Fibroblast of skin of scalp (primary cell): Measurements from ENCODE around the gene ZNF641. TPM values are rescaled to one million over a fixed set of nuclear protein-coding genes. Genes with fewer than 3 reads are reported as not detected.

ENCODE experiments used
- DNase-seq: peaks from one replicate; pipeline ENCODE4 v3.0.0-alpha.2; 2013
- polyA plus RNA-seq, 2 experiments: library from polyadenylated mRNA; unstranded; fragments of 120-200 nt; gene quantifications; one replicate each; pipeline ENCODE4 v1.2.1, GENCODE V29; 2013; ENCODE audit not compliant: insufficient read length in 2 of 2

ZNF641 gene
- polyA plus RNA-seq (2013, experiment 1 of 2; ENCODE audit: insufficient read length): 5.5 TPM
- 6.2 TPM for polyA plus RNA-seq (2013, experiment 2 of 2; ENCODE audit: insufficient read length)

DNA sequence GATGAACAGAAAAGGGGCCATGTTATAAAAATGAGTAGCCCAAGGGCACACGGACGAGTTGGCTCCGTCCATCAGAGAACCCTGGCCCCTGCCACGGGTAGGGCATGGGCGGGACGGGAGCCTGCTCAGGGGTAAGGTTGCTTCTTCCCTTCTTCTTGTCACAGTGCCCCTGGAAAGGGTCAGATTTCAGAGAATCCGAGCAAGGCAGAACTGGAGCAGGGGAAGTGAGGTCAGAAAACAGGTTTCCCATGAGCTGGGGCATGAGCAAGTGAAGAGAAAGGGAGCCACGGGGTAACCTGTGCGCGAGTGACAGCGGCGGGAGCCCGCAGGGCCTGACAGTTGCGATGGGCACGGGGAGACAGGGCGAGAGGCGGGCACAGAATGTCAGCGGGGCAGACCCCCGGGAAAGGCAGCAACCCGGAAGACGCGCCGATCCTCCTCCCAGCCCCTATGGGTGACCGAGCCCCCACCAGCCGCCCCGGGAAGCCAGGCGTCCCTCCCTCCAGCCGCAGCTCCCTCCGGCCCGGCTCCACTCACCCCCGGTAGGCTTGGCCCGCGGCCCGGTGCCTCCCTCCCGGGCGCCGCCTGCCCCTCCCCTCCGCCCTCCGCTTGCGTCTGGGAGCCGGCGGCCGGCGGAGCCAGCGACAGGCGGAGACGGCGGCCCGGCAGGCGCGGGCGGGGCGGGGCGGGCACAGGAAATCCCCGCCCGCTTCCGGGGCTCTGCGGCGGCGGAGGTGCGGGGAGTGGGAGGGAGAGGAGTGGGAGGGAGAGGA is at the start of gene ZNF641:
Gene ZNF641 (minus strand): TSS at position 671 of the 773 bp plus-strand sequence. CDS start 2,829 bp downstream, outside the sequence.
- DNase-seq: peak; percentile 78

- no peak for DNase-seq
Observed at GRCh38 chr12:48390026-48390425, 39.3 kb upstream of the ZNF641 start.

DNA sequence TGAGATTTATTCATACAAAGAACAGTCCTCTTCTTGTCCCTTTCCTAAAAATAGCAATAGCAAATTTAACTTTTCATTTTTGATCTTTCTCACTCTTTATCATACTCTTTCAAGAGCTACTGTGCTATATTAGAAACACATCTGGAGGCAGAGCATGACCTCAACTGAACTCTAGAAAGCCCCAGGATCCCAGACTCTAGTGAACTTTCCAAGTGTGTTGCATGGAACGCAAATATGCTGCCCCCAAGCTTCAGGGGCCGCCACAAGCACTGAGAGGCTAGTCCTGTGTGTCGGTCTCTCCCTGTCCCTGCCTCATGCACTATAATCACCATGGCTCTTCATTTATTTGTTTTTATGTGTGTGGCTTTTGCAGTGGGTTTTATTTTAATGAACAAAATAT is 38.7 kb upstream of the ZNF641 start:
- no peak for DNase-seq

DNA sequence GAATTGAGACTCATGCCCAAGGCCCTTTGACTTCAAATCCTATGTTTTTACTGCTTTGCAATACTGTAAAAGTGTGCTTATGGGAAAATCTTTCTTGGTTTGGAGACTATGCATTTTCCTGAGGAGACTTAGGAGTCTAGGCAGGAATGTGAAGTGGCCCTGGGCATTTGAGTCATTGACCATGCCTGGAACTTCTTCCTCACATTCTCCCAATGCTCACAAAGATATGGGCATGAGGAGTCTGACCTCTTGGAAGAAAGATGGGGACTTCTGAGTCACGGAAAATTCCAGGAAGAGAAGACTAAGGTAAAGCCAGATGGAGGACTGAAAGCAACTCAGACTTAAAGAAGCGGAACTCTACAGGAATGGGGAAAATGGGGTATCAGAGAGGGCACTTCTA is 38.2 kb upstream of the ZNF641 start:
- DNase-seq: no peak

DNA sequence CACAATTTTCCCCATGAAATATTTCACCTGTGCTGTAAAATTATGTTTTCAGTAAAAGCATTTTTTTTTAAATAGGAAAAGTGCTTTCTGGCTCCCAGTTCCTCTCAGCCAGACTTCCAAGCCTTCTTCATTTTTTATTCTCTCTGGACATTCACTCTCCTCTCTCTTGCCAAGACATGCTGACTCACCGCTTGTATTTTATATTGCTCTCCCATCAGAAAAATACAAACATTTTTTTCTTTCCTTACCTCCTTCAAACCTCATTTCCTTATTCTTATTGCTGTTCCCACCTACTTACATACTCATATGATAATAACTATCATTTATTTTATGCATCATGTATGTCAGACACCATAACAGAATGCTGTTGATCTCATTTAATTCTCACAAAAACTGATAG is 37.7 kb upstream of the ZNF641 start:
- no peak for DNase-seq

- DNase-seq: no peak
Observed at GRCh38 chr12:48380596-48380995, 29.9 kb upstream of the ZNF641 start.

DNA sequence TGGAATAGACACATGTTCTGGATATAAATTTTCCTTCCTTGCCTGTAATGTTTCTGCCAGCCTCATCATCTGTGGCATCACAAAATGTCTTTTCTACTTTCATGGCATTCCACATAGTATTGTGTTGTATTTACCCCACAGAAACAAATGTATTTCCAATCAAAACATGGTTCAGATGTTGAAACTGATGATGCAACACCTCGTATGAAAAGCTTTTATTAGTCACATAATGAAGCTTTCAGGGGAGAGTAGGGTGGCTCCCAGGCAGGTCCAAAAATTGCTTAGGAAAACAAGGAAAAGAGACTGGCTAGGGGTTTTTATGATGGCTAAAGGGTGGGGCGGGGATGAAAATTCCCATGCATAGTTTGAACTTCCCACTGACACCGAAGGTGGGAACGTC is 29.1 kb upstream of the ZNF641 start:
- DNase-seq: no peak

DNA sequence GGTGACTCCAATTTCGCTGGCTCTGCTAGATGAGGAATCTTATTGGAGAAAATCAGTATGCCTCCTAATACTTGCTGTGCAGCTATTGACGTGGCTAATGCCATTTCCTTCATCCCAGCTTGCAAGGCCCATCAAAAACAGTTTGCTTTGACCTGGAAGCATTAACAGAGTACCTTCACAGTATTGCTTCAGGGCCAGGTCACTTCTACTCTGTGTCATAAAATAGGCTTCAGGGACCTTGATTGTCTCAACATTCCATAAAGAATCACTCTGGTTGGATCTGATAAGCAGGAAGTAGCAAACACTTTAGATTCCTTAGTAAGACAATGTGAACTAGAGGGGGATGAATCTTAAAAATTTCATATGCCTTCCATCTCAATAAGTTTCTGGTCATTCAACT is 26.9 kb upstream of the ZNF641 start:
- DNase-seq: no peak

DNA sequence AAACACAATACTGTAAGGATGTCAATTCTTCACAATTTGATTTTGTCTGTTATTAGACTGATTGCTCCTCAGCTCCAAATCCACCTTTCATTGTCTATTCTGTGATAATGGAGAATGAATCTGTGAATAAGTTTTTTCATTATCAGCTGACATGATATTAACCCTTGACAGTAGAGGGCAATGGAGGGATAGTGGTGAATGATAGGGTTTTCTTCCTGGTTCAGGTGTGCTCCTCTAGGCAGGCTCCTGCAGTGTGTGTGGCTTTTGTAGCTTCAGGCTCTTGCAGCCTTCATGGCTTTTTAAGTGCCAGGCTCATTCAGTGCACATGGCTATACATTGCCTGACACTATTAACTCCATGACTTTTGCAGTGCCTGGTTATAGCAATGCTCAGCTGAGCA is 23.4 kb upstream of the ZNF641 start:
- DNase-seq: no peak

DNA sequence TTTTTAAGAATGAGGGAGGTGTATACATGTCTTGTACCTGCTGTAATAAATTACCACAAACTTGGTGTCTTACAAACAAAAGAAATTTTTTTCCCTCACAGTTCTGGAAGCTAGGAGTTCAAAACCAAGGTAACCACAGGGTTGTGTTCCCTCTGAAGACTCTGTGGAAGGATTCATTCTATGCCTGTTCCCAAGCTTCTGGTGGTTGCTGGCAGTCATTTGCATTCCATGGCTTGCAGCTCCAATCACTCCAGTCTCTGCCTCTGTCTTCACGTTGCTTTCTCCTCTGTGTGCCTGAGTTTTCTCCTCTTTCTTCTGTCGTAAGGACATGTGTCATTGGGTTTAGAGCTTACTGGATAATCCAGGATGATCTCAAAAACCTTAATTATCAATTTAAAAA is 15.4 kb upstream of the ZNF641 start:
- no peak for DNase-seq

DNA sequence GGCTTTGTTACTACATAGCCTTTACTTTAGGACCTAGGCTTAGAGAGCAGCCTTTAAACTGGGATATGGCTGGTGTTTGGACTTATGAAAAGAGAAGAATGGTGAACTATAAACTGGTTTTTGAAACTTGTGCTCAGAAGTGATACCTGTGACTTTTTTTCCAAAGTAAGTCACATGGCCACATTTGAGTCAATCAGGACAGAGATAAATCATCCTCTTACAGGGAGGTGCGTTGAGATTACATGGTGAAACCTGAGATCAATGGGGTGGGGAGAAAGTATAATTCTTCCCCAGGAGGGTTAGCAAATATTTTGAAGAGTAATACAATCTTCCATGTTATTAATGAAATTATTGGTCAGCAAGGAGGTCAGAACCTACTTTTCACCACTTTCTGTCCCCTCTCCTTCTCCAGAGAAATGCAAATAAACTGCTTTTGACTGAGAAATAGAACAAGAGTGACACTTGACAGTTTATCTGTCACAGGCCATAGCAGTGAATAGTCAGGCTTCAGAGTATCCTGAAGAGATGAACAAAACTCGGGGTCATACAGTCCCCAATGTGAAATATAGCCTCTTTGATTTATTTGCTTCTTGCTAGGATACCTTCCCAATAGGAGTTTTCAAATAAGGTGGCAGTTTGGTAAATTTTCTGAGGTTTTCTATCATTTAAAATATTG is 11.1 kb upstream of the ZNF641 start:
- no peak for DNase-seq

DNA sequence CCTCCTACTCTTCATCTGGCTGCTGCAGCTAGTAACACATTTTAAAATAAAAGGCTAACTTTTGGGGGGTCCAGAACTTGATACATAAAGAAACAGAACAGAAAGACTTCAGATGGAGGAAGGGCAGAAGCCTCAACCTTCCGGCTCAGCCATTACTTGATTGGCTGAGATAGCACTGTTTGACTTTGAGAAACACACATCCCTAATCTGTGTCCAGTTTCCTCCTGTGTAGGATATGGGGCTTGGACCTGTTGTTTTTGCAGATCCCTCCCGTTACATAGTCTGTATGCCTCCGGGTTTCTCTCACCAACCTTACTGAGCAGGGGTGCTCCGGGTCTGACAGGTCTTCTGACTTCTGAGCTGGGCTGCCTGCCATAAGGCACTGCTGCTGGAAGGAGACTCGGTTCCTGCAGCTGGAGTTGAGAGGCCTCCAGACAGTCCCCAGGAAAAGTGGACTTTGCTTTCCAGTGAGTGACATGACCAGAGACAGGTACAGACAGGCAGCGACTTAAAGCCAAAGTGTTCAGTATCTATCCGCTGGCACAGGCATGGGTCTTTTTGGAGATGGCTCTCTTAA is 8.3 kb upstream of the ZNF641 start:
- DNase-seq: no peak

DNA sequence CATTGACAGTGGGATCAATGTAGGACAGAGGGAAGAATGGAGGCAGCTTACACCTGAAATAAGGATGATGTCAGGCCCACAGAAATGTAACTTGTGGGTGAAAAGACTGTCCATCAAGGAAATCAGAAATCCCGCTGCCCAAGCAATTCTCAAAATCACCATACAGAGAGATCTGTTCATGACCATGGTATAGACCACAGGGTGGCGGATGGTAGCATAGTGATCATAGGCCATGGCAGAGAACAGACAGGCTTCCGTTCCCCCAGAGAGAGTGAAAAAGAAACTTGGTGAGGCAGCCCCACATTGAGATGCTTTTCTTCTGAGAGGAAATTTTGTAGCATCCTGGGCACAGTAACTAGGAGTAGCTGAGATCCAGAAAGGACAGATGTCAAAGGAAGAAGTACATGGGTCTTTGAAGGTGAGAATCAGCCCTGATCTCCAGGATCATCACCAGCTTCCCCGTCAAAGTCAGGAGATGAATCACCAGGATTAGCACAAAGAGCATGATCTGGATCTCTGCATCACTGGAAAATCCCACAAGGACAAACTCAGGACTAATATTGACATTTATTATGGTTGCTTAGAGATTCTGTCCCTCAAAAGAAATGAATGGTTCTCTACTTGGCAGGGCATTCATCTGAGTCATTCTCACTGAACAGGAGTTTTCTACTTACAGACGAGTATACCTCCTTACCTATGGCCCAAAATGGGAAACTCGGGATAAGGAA is 5.5 kb upstream of the ZNF641 start:
- DNase-seq: no peak

DNA sequence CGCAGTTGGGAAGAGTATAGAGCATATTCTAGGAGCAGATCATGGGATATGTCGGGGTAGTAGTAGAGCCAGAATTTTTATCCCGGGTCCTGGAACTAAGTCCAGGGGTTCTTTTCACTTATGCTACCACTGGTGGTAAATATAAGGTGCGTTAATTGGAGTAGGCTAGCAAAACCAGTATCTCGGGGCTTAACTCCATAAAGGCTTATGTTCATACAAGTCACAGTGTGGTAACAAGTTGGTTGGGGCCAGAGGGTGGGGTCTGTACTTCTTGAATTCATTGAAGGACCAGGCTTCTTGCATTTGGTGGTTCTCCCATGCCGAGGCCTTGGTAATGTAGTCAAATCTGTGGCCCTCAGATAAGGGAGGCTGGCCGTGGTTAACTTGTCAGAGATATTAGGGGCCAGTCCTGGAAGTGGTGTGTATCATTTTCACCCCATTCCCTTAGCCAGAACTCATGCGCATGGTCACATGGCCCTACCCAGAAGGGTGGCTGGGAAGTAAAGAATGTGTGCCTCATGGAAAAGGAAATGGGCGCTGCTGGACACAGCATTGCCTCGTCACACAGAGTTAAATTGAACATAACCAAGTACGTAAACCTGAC is 1.5 kb upstream of the ZNF641 start:
- no peak for DNase-seq

DNA sequence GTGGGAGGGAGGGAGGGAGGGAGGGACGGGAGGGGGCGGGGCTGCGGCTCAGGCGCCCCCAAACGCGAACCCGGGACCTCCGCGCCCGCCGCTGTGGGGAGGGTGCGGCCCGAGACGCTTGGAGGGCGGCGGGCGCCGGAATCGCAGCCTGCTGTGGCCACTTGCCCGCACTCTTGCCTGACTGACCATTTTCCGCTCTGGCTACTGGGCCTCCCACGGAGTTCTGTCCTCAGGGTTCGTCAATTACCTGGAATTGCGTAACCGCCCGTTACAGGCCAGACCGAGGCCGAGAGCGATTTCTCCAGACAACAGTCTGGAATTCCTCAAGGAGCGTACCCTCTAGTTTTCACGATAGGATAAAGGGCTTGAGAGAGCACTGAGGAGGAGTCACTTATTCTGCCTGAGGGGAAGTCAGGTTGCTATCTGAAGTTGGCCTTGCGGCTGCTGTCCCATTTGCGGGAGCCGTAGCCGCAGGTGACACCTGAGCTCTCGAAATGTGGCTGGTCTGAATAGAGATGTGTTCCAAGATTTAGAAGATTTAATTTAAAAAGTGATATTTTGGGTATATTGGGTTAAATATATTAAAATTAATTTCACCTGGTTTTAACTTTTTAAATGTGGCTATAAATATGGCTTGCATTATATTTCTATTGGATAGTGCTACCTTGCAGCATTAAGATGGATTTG is 446 bp upstream of the ZNF641 start:
- peak; percentile 63 for DNase-seq

GRCh38 chr12:48349471-48349870 is 1.2 kb downstream of the ZNF641 start:
- peak; percentile 43 for DNase-seq

- no peak for DNase-seq
Observed at GRCh38 chr12:48342980-48343379, 7.7 kb downstream of the ZNF641 start.

DNA sequence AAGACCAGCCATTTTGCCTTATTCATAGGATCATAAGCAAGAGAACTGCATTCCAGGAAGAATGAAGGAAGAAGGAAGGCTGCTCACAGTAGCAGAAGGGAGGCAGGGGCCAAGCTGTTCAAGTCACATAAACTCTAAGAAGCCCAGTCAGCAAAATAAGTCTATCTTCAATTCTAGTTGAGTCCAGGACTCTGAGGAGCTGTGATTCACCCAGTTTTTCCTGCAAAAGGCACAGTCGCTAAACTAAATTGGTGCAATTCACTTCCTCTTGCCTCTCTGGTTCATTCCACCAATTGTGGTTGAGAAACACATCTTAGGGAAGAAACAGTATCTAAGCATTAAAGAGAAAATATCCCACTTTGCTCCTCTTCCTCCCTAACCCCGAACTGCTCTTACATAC is 9.8 kb downstream of the ZNF641 start:
- DNase-seq: no peak

DNA sequence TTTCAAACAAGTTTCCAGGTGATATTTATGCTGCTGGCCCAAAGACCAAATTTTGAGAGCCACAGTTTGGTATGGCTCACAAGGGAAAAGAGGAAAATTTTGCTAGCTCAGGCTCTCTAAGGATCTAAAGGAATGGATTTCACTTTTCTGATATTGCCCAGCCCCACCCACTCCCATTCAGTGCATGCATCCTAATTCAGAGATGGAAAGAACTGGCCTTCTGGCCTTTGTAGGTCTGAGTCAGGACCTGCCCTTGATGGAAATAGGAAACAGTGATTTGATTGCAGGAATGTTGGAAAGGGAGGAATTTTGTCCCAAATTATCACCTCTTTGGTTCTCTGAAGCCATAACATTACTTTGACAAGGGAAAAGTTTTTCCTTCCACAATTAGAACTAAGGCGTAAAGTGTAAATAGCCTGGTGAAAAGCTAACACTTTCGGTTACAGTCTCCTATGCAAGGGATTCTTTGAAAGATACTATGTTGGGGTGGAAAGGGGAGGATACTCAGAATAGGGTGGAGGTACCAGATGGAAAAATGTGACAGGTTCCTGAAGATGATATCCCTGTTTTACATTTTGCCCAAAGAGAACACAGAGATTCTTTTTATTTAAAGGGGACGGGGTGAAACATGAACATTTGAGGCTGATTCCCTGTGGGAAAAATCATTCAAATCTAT is 11.1 kb downstream of the ZNF641 start:
- no peak for DNase-seq

GRCh38 chr12:48336564-48336963 is 14.2 kb downstream of the ZNF641 start:
- DNase-seq: no peak

DNA sequence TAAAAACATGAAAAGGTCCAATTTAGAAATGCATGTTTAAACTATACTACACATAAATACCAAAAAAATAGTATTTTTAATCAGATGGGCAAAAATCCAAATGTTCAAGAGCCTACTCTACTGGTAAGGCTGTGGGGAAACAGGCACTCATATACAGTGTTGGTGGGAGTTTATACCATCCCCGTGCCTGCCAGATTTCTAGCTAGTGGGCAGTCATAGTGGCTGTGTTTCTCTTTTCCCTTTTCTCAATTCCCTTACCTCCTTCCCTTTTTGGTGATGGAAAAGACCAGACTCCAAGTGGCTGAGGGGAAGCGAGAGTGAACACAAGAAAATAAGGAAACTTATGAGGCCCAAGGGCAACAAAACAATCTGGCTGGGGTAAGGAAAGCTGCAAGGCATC is 14.7 kb downstream of the ZNF641 start:
- no peak for DNase-seq
